Measurements from ENCODE around the gene PPP1R2. TPM values are rescaled to one million over a fixed set of nuclear protein-coding genes. Genes with fewer than 3 reads are reported as not detected.

The PPP1R2 gene
- total and polyA plus RNA-seq, 2 donors from 2014 or later = 34.0 to 49.0 TPM

DNA sequence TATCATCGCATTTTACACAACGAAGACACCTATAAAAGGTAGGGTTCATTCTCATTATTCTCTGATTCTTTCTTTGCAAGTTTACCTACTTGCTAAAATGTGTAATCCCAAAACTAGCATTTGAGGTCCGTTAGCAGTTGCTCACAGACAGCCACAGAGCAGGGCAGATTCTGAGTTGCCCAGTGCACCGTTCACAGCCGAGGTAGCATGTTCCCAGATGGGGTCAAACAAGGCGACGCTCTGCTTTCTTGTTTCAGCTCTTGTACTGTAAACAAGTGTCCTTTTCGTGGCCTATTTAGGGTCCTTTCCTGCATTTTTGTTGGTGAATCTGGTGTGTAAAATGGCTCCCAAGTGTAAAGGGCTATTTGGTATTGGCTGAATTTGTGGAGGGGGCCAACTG lies 3.1 kb downstream of the PPP1R2 start:
- no peak for DNase-seq
- TF ChIP-seq, protein P1, sequence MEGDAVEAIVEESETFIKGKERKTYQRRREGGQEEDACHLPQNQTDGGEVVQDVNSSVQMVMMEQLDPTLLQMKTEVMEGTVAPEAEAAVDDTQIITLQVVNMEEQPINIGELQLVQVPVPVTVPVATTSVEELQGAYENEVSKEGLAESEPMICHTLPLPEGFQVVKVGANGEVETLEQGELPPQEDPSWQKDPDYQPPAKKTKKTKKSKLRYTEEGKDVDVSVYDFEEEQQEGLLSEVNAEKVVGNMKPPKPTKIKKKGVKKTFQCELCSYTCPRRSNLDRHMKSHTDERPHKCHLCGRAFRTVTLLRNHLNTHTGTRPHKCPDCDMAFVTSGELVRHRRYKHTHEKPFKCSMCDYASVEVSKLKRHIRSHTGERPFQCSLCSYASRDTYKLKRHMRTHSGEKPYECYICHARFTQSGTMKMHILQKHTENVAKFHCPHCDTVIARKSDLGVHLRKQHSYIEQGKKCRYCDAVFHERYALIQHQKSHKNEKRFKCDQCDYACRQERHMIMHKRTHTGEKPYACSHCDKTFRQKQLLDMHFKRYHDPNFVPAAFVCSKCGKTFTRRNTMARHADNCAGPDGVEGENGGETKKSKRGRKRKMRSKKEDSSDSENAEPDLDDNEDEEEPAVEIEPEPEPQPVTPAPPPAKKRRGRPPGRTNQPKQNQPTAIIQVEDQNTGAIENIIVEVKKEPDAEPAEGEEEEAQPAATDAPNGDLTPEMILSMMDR (IDR thresholded peaks at IDR 0.05; ENCODE audit: borderline replicate concordance, extremely low read depth, insufficient read depth) = no peak

GRCh38 chr3:195539479-195539878 lies 3.6 kb downstream of the PPP1R2 start:
- Histone ChIP-seq H3K9ac (ENCODE audit: low read length in 3 of 3) (no peak overlapping the region), H3K27ac (ENCODE audit: low read depth in 2 of 2, low read length in 2 of 2) (no peak overlapping the region), H3K9me3 (ENCODE audit: control insufficient read depth in 2 of 3, insufficient read depth in 1 of 3, low read length in 3 of 3) (no peaks in the 10 kb centered on the region), H3K36me3 (ENCODE audit: control insufficient read depth in 2 of 3, insufficient read depth in 3 of 3, low read length in 3 of 3) (no peaks in the 10 kb centered on the region), H3K4me3 (ENCODE audit: low read length in 3 of 3) (no peak overlapping the region), H3K4me1 (ENCODE audit: control insufficient read depth in 2 of 3, insufficient read depth in 2 of 3, low read depth in 1 of 3, low read length in 3 of 3) (peaks cover 0 to 11% (median 8%) of the 10 kb centered on the region in 3 donors), H3K27me3 (ENCODE audit: control insufficient read depth, insufficient read depth, low read length) (no peaks in the 10 kb centered on the region)
- DNase-seq (no peak), FAIRE-seq (no peak)
- intact Hi-C loops (cut with DNase I) = no loop called here
- TF ChIP-seq, protein P1 (IDR thresholded peaks at IDR 0.05; ENCODE audit: borderline replicate concordance, extremely low read depth, insufficient read depth) = no peak

More for the DNA sequence above, 3.1 kb downstream of the PPP1R2 start:
- intact Hi-C loops (cut with DNase I) = no loop called here
- Histone ChIP-seq H3K9ac (ENCODE audit: low read length in 3 of 3) (no peak overlapping the region), H3K27me3 (ENCODE audit: control insufficient read depth, insufficient read depth, low read length) (no peaks in the 10 kb centered on the region), H3K4me1 (ENCODE audit: control insufficient read depth in 2 of 3, insufficient read depth in 2 of 3, low read depth in 1 of 3, low read length in 3 of 3) (peaks cover 0 to 15% (median 8%) of the 10 kb centered on the region in 3 donors), H3K9me3 (ENCODE audit: control insufficient read depth in 2 of 3, insufficient read depth in 1 of 3, low read length in 3 of 3) (no peaks in the 10 kb centered on the region), H3K36me3 (ENCODE audit: control insufficient read depth in 2 of 3, insufficient read depth in 3 of 3, low read length in 3 of 3) (no peaks in the 10 kb centered on the region), H3K4me3 (ENCODE audit: low read length in 3 of 3) (no peak overlapping the region), H3K27ac (ENCODE audit: low read depth in 2 of 2, low read length in 2 of 2) (no peak overlapping the region)
- FAIRE-seq = no peak

GRCh38 chr3:195537995-195538394 lies 5.1 kb downstream of the PPP1R2 start:
- FAIRE-seq = no peak
- Histone ChIP-seq H3K4me3 (ENCODE audit: low read length in 3 of 3) (no peak overlapping the region), H3K9ac (ENCODE audit: low read length in 3 of 3) (no peak overlapping the region), H3K9me3 (ENCODE audit: control insufficient read depth in 2 of 3, insufficient read depth in 1 of 3, low read length in 3 of 3) (no peaks in the 10 kb centered on the region), H3K27me3 (ENCODE audit: control insufficient read depth, insufficient read depth, low read length) (no peaks in the 10 kb centered on the region), H3K4me1 (ENCODE audit: control insufficient read depth in 2 of 3, insufficient read depth in 2 of 3, low read depth in 1 of 3, low read length in 3 of 3) (peaks cover 0 to 9% (median 8%) of the 10 kb centered on the region in 3 donors), H3K36me3 (ENCODE audit: control insufficient read depth in 2 of 3, insufficient read depth in 3 of 3, low read length in 3 of 3) (no peaks in the 10 kb centered on the region), H3K27ac (ENCODE audit: low read depth in 2 of 2, low read length in 2 of 2) (no peak overlapping the region)
- DNase-seq = no peak
- TF ChIP-seq, protein P1 (IDR thresholded peaks at IDR 0.05; ENCODE audit: borderline replicate concordance, extremely low read depth, insufficient read depth) = no peak
- intact Hi-C loops (cut with DNase I) = no loop called here

GRCh38 chr3:195535293-195535692 lies 7.8 kb downstream of the PPP1R2 start:
- Histone ChIP-seq H3K9me3 (ENCODE audit: control insufficient read depth in 2 of 3, insufficient read depth in 1 of 3, low read length in 3 of 3) (no peaks in the 10 kb centered on the region), H3K36me3 (ENCODE audit: control insufficient read depth in 2 of 3, insufficient read depth in 3 of 3, low read length in 3 of 3) (no peaks in the 10 kb centered on the region), H3K27me3 (ENCODE audit: control insufficient read depth, insufficient read depth, low read length) (no peaks in the 10 kb centered on the region), H3K9ac (ENCODE audit: low read length in 3 of 3) (no peak overlapping the region), H3K27ac (ENCODE audit: low read depth in 2 of 2, low read length in 2 of 2) (no peak overlapping the region), H3K4me3 (ENCODE audit: low read length in 3 of 3) (no peak overlapping the region), H3K4me1 (ENCODE audit: control insufficient read depth in 2 of 3, insufficient read depth in 2 of 3, low read depth in 1 of 3, low read length in 3 of 3) (peaks cover 0 to 6% (median 6%) of the 10 kb centered on the region in 3 donors)
- TF ChIP-seq, protein P1 (IDR thresholded peaks at IDR 0.05; ENCODE audit: borderline replicate concordance, extremely low read depth, insufficient read depth) = no peak
- DNase-seq (no peak), FAIRE-seq (no peak)
- intact Hi-C loops (cut with DNase I) = no loop called here
